Fibroblast of gingiva (primary cell): ENCODE data around the gene TUBB4A.

Experiments
- DNase-seq: peaks from one replicate; pipeline ENCODE4 v3.0.0-alpha.2; 2011; ENCODE audit warnings: low read depth

The TUBB4A gene

GRCh38 chr19:6494438-6495036 lies 7.6 kb downstream of the TUBB4A start:
- no peak for DNase-seq

DNA sequence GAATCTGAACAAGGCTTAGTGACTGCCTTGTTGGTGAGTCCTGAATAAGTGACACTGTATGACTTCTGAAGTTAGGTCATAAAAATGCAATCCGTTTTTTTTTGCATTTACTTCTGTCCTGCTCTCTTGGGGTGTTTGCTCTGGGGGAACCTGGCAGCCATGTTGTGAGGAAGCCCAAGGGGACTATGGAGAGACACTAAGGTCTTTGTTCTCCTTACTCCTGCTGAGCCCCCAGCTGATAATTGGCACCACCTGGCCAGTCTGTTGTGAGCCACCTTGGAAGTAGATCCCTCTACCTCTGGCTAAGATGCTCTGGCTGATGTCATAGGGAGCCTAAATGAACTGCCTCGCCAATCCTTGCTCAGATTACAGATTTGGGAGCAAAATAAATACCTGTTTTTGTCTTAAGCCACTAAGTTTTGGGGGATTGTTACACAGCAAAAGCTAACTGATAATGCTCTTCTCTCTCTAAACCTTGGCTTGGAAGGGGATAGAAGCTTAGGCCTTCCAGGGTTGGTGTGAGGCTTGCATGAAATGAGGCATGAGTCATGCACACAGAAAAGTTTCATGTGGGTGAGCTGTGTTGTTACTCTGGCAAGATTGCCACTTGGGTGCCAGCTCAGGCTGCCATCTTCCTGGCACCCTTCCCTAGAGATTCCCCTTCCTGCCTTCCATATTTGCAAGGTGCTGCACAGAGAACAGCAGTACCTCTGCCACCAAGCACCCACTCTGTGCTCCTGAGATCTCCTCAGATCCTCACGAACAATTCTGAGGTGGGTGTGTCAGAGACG lies 10.1 kb downstream of the TUBB4A start:
- no peak for DNase-seq

DNA sequence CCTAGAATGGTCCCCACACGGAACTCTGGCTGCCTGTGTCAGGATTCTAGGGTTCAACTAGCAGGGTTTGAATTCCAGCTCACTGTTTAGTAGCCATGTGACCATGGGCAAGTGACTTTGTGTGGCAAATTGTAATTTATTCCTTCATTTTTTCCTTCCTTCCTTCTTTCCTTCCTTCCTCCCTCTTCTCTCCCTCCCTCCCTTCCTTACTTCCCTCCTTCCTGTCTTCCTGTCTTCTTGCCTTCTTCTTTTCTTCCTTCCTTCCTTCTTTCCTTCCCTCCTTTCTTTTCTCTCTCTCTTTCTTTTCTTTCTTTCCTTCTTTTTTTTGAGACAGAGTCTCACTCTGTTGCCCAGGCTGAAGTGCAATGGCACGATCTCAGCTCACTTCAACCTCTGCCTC lies 12.0 kb downstream of the TUBB4A start:
- no peak for DNase-seq

- DNase-seq, result no peak
Measured at GRCh38 chr19:6489278-6490061, 12.6 kb downstream of the TUBB4A start.

DNA sequence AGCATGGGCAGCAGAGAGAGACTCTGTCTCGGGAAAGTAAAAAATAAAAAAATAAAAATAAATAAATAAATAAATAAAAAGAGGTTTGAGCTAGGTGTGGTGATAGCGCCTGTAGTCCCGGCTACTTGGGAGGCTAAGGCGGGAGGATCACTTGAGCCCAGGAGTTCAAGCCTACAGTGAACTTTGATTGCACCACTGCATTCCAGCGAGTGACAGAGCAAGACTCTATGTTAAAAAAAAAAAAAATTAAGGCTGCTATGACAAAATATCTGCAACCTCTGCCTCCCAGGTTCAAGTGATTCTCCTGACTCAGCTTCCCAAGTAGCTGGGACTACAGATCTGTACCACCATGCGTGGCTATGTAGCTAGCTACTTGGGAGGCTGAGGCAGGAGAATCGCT lies 17.3 kb downstream of the TUBB4A start:
- no peak for DNase-seq

DNA sequence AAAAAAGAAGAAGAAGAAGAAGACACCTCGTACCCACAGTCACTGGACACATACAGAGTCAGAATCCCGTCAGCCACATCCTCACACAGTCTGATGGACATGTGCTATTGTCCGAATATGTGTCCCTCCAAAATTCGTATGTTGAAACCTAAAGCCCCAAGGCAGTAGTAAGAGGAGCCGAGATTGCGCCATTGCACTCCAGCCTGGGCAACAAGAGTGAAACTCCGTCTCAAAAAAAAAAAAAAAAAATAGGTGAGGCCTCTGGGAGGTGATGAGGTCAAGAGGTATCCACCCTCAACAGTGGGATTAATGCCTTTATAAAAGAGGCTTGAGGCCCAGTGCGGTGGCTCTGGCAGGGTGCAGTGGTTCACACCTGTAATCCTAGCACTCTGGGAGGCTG lies 17.9 kb downstream of the TUBB4A start:
- DNase-seq, result no peak

GRCh38 chr19:6483235-6483634 lies 18.9 kb downstream of the TUBB4A start:
- DNase-seq, result no peak

DNA sequence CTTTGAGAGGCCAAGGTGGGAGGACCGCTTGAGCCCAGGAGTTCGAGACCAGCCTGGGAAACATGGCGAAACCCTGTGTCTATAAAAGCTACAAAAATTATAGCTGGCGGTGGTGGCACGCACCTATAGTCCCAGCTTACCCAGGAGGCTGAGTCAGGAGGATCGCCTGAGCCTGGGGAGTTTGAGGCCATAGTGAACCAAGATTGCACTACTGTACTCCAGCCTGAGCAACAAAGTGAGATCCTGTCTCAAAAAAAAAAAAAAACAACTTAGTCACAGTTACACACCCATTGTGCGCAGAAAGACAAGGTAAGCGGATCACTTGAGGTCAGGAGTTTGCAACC lies 19.8 kb downstream of the TUBB4A start:
- no peak for DNase-seq

DNA sequence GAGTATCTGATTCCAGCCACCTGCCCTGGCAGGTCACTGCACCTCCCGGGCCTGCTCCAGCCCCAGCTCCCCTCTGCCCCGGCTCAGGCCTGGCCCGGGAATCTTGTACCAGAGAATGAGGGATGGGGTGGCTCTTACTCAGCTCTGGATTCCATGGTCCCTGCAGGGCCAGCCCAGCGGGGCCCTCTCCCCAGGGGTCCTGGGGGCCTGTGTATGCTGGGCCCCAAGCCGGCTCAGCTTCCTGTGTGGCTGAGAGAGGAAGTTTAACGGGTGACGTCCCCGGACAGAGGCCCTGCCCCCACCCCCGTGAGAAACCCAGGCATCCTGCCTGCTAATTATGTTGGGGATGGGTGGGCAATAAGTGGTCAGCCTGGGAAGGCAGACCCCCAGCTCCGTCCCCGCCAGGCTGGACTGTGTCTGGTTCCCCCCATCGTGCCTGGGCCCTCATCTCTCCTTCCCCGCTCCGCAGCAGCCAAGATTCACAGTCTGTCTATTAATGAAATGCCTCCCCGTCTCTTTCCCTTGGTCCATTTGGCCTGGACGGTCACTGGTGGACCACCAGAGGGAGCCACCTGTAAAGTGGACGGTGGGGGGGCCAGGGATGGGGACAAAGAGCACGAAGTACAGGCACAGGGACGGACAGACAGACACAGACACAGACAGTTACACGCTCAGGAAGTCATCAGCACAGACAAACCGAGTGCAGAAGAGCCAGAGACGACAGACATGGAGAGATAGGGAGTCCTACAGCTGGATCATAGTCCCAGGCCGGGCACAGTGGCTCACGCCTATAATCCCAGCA lies 20.4 kb downstream of the TUBB4A start, which contains the start of gene DENND1C:
Gene DENND1C, minus strand, starts transcription at position 247 of the 802 bp plus-strand sequence. Its CDS starts 92 bp downstream, at position 155.
- DNase-seq, result no peak

DNA sequence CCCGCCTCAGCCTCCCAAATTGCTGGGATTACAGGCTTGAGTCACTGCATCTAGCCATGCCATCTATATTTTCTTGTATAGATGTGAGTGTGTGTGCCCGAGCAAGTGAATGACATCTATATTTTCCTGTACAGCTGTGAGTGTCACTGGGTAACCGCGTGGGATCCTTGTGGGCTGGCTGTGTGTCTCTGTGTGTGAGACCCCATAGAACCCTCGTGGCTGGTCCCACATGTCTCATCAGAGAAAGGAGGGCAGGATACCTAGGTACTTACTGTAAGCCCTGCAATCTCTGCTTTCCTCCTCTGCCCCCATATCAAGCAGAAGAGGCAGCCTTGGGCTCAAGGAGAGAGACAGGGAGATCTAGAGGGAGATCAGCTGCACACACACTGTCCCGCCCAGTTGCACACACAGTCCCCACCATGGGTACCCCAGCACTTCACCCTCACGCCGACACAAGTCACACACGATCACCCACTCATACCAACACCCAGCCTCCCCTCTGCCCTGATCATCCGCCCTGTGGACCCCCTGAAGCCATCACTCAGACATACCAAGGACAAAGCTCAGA lies 21.2 kb downstream of the TUBB4A start:
- no peak for DNase-seq

- DNase-seq, result no peak
Measured at GRCh38 chr19:6479836-6480398, 22.2 kb downstream of the TUBB4A start.

DNA sequence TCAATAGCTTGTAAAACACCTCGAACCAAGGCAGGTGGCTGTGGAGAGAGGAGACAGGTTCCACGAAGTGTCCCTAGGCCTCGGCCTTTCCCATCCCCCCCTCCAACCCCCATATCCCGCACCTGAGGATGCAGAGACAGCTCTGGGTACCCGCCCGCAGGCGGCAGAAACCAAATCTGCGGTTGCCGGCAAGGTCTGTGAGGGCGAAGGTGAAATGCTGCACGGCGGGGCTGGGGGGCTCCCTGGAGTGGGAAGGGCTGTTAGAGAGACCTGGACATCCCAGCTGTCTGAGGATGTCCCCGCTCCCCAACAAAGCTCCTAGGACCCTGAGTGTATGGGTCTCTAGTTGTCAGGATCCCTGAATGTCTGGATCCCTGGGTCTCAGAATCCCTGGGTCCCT lies 23.3 kb downstream of the TUBB4A start:
- no peak for DNase-seq

- no peak for DNase-seq
Measured at GRCh38 chr19:6476896-6477431, 25.1 kb downstream of the TUBB4A start.

GRCh38 chr19:6476155-6476895 lies 25.8 kb downstream of the TUBB4A start:
- DNase-seq, result no peak

- no peak for DNase-seq
Measured at GRCh38 chr19:6475321-6476108, 26.6 kb downstream of the TUBB4A start.

DNA sequence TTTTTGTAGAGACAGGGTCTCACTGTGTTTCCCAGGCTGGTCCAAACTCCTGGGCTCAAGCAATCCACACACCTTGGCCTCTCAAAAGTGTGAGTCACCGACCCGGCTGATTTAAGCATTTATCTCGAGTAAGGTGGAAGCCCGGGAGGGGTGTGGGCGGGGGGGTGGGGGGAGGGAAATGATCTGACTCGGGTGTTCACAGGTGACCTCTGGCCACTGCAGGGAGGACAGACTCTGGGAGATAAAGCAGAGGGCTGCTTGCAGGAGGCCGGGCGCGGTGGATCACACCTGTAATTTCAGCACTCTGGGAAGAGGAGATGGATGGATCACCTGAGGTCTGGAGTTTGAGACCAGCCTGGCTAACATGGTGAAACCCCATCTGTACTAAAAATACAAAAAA lies 28.5 kb downstream of the TUBB4A start:
- DNase-seq, result no peak

DNA sequence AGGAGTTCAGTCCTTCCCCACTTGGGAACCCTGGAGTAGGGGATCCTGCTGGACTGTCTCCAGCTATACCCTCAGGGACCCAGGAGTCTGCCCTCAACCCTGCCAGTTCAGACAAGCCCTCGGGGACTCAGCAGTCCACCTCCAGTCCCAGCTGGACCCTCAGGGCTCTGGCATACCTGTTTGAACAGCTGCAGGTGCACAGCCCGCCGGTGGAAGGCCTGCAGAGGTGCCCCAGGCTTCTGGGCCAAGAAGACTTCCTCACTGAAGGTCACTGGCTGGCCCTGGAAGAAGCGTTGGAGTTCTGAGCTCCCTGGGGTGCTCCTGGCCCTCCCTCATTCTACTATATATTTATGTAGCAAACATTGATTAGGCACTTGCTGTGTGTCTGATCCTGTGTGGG lies 29.4 kb downstream of the TUBB4A start:
- DNase-seq, result no peak

- DNase-seq, result no peak
Measured at GRCh38 chr19:6471076-6471475, 31.0 kb downstream of the TUBB4A start.

DNA sequence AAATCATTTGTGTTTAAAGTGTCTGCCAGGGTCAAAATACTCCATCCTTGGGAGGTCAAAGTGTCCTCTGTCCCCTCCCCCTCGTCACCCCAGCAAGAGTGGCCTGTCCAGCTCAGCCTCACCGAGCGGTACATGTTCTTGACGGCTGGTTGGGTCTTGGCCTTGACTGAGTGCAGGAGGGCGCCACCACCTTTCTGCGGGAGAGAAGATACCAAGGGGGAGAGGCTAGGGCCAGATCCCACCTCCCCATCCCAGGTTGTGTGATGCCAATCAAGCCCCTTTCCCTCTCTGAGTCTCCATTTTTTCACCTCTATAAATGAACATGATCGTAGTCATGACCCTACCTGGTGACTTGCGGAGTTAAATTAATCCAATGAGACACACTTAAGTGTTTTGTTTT lies 31.9 kb downstream of the TUBB4A start:
- no peak for DNase-seq

DNA sequence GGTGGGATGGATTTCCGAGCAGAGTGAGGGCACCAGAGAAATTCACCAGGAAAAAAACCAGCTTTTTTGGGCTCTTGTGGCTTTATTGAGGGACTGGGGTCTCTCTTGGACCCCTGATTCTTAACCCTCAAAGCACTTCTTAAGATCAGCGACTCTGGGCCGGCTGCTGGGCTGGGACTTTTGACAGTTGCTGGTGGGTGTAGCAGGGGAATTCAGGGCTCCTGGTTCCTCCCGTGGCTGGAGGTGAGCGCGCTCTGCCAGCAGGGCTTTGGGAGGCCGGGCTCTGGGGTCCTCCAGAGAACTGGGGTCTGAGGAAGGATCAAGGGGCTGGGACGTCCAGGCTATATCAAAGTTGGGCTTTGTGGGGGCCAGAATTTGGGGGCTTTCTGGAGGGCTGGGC lies 34.7 kb downstream of the TUBB4A start:
- no peak for DNase-seq
